KBM-7 (cell line): ENCODE results near the gene PKP4.

ENCODE experiments used
- DNase-seq: peaks from one replicate; pipeline ENCODE4 v3.0.0-alpha.2; 2015
- in situ Hi-C: fragments of 300-500 bp; cut with MboI; formaldehyde crosslinking; loops from 2 replicates; pipeline ENCODE4 v1.14.3; 2020; ENCODE audit warnings: low sequenced_read_pairs, low pct_unique_long_range_greater_than_20kb, mixed read lengths

The PKP4 gene

GRCh38 chr2:158722266-158723105 lies 265.7 kb downstream of the PKP4 start:
- DNase-seq: no peak
- in situ Hi-C loops: no loop called here

- in situ Hi-C loops: no loop called here
- no peak for DNase-seq
Measured at GRCh38 chr2:158723181-158723838, 266.6 kb downstream of the PKP4 start.

- DNase-seq: peak; percentile 9
- in situ Hi-C loops: no loop called here
Measured at GRCh38 chr2:158723921-158724802, 267.4 kb downstream of the PKP4 start.

GRCh38 chr2:158724803-158725381 lies 268.1 kb downstream of the PKP4 start:
- no peak for DNase-seq
- in situ Hi-C loops: loop anchor here (25.0 kb wide), 1 partner anchor 688 kb away; no protein-coding TSS in a partner anchor

- no peak for DNase-seq
- in situ Hi-C loops: loop anchor here (25.0 kb wide), 1 partner anchor 688 kb away; no protein-coding TSS in a partner anchor
Measured at GRCh38 chr2:158725441-158725891, 268.7 kb downstream of the PKP4 start.

- in situ Hi-C loops: loop anchor here (25.0 kb wide), 1 partner anchor 690 kb away; no protein-coding TSS in a partner anchor
- DNase-seq: no peak
Measured at GRCh38 chr2:158726911-158727592, 270.3 kb downstream of the PKP4 start.

GRCh38 chr2:158728422-158728821 lies 271.7 kb downstream of the PKP4 start:
- DNase-seq: no peak
- in situ Hi-C loops: loop anchor here (25.0 kb wide), 1 partner anchor 691 kb away; no protein-coding TSS in a partner anchor

GRCh38 chr2:158729451-158729850 lies 272.7 kb downstream of the PKP4 start:
- in situ Hi-C loops: loop anchor here (25.0 kb wide), 1 partner anchor 692 kb away; no protein-coding TSS in a partner anchor
- DNase-seq: no peak

- DNase-seq: no peak
- in situ Hi-C loops: loop anchor here (25.0 kb wide), 1 partner anchor 693 kb away; no protein-coding TSS in a partner anchor
Measured at GRCh38 chr2:158729873-158730620, 273.3 kb downstream of the PKP4 start.

GRCh38 chr2:158730621-158731140 lies 273.9 kb downstream of the PKP4 start:
- in situ Hi-C loops: loop anchor here (25.0 kb wide), 1 partner anchor 693 kb away; no protein-coding TSS in a partner anchor
- DNase-seq: no peak

GRCh38 chr2:158731386-158731785 lies 274.6 kb downstream of the PKP4 start:
- no peak for DNase-seq
- in situ Hi-C loops: loop anchor here (25.0 kb wide), 1 partner anchor 694 kb away; no protein-coding TSS in a partner anchor
